ENCODE data around the gene ANXA10. TPM values are rescaled to one million over a fixed set of nuclear protein-coding genes. Genes with fewer than 3 reads are reported as not detected.
A peak's percentile ranks its signal among the peaks of the same experiment; 100 is the strongest.

Gene ANXA10
- total and polyA plus RNA-seq, 2 experiments from 2014 or later = not detected

- peak in 1 of 2 donors; percentile 63 for DNase-seq (ENCODE audit: low read depth in 1 of 2, low spot score in 1 of 2)
- Histone ChIP-seq H3K4me1 (ENCODE audit: low read depth) (no peaks in the 10 kb centered on the region), H3K27me3 (no peaks in the 10 kb centered on the region), H3K4me3 (no peak overlapping the region), H3K9me3 (ENCODE audit: low read depth) (no peaks in the 10 kb centered on the region), H3K27ac (no peak overlapping the region), H3K36me3 (no peaks in the 10 kb centered on the region)
- TF ChIP-seq CTCF (IDR thresholded peaks at IDR 0.05; ENCODE audit: low read depth, low read length) = no peak
These were observed 58.2 kb downstream of the ANXA10 start for GRCh38 chr4:168150420-168151050.

GRCh38 chr4:168151327-168151726 lies 59.0 kb downstream of the ANXA10 start:
- no peak for TF ChIP-seq CTCF (IDR thresholded peaks at IDR 0.05; ENCODE audit: low read depth, low read length)
- Histone ChIP-seq H3K27ac (no peak overlapping the region), H3K4me3 (no peak overlapping the region), H3K9me3 (ENCODE audit: low read depth) (no peaks in the 10 kb centered on the region), H3K4me1 (ENCODE audit: low read depth) (no peaks in the 10 kb centered on the region), H3K27me3 (no peaks in the 10 kb centered on the region), H3K36me3 (no peaks in the 10 kb centered on the region)
- DNase-seq (ENCODE audit: low read depth in 1 of 2, low spot score in 1 of 2) = no peak

GRCh38 chr4:168152837-168153500 lies 60.6 kb downstream of the ANXA10 start:
- no peaks in the 10 kb centered on the region for H3K27me3 ChIP-seq
- no peaks in the 10 kb centered on the region for H3K9me3 ChIP-seq (ENCODE audit: low read depth)
- no peaks in the 10 kb centered on the region for H3K36me3 ChIP-seq
- no peak for TF ChIP-seq CTCF (IDR thresholded peaks at IDR 0.05; ENCODE audit: low read depth, low read length)
- H3K4me1 ChIP-seq (ENCODE audit: low read depth) = no peaks in the 10 kb centered on the region
- DNase-seq (ENCODE audit: low read depth in 1 of 2, low spot score in 1 of 2) = no peak
- H3K4me3 ChIP-seq = no peak overlapping the region
- H3K27ac ChIP-seq = no peak overlapping the region

GRCh38 chr4:168153596-168154440 lies 61.5 kb downstream of the ANXA10 start:
- H3K27ac ChIP-seq = no peak overlapping the region
- no peaks in the 10 kb centered on the region for H3K27me3 ChIP-seq
- TF ChIP-seq CTCF (IDR thresholded peaks at IDR 0.05; ENCODE audit: low read depth, low read length) = peak; percentile 70
- H3K36me3 ChIP-seq = no peaks in the 10 kb centered on the region
- H3K4me1 ChIP-seq (ENCODE audit: low read depth) = no peaks in the 10 kb centered on the region
- DNase-seq (ENCODE audit: low read depth in 1 of 2, low spot score in 1 of 2) = peak; percentile 82 to 91
- H3K4me3 ChIP-seq = no peak overlapping the region
- no peaks in the 10 kb centered on the region for H3K9me3 ChIP-seq (ENCODE audit: low read depth)

- Histone ChIP-seq H3K27ac (no peak overlapping the region), H3K27me3 (no peaks in the 10 kb centered on the region), H3K9me3 (ENCODE audit: low read depth) (no peaks in the 10 kb centered on the region), H3K36me3 (no peaks in the 10 kb centered on the region), H3K4me1 (ENCODE audit: low read depth) (no peaks in the 10 kb centered on the region), H3K4me3 (no peak overlapping the region)
- TF ChIP-seq CTCF (IDR thresholded peaks at IDR 0.05; ENCODE audit: low read depth, low read length) = no peak
- DNase-seq (ENCODE audit: low read depth in 1 of 2, low spot score in 1 of 2) = no peak
These were observed 62.4 kb downstream of the ANXA10 start for GRCh38 chr4:168154546-168155277.
